ENCODE data around the gene ZNF605. TPM values are rescaled to one million over a fixed set of nuclear protein-coding genes. Genes with fewer than 3 reads are reported as not detected.

ZNF605 gene
- total and polyA plus RNA-seq, 10 of the 15 experiments (the other 5 are each of a cell fraction or from before 2014, with no cell fraction given) = 0.95 to 4.8 (median 2.5) TPM

DNA sequence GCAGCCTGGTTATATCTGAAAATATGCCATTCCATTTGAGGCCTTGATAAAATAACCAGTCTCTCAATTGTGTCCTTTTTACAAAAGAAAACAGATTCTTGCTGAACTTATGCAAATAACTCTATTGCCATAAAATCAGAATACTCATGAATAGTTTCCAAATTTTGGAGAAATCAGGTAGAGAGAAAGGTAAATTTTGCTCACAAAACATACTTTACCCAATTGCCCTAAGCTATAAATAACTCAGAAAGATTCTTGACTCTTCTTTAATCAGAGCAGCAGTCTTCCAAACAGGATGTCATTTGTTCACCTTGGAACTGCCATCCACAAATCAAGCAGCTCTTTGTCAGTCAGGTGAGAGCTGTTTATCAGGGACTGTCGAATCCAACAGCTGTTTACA is 42.6 kb upstream of the ZNF605 start:
- FAIRE-seq (no peak), ATAC-seq (no peak), DNase-seq (ENCODE audit: low read depth, low spot score) (no peak)
- in situ Hi-C loops (cut with MboI) (no loop called here), intact Hi-C loops (cut with micrococcal nuclease; ENCODE audit: unreplicated experiment) (no loop called here)
- Histone ChIP-seq H4K20me1 (ENCODE audit: control insufficient read depth, insufficient read depth) (no peaks in the 10 kb centered on the region), H2AFZ (ENCODE audit: control insufficient read depth, low read depth, low read length) (no peak overlapping the region), H3K9ac (ENCODE audit: control insufficient read depth, insufficient read depth, low read length) (no peak overlapping the region), H3K36me3 (ENCODE audit: control insufficient read depth in 2 of 2, insufficient read depth in 2 of 2, low read length in 1 of 2) (peaks cover 4 to 12% of the 10 kb centered on the region in 2 experiments; a peak in 2 of 4 replicates), H3K27ac (ENCODE audit: control insufficient read depth, insufficient read depth) (no peak overlapping the region), H3K4me1 (ENCODE audit: control insufficient read depth, insufficient read depth, low read length) (no peaks in the 10 kb centered on the region), H3K79me2 (ENCODE audit: control insufficient read depth, insufficient read depth, low read length) (peaks cover 2% of the 10 kb centered on the region), H3K4me2 (ENCODE audit: control insufficient read depth, insufficient read depth) (no peak overlapping the region), H3K9me3 (replicated peaks; ENCODE audit: control insufficient read depth, insufficient read depth, low read length) (peaks cover 46% of the 10 kb centered on the region), H3K4me3 (no peak overlapping the region), H3K27me3 (replicated peaks in 1 of 2; ENCODE audit: control insufficient read depth in 2 of 2, insufficient read depth in 2 of 2, low read length in 1 of 2) (no peaks in the 10 kb centered on the region)
- ChIA-PET RAD21 (ENCODE audit: unreplicated experiment) (no interaction called here), POLR2A (no interaction called here), CTCF (interaction anchor here (0.6 to 1.2 kb wide), 3 partner anchors 11 to 134 kb away, joined by 3 to 4 read pairs (median 3); no protein-coding TSS in a partner anchor), SMC1A (ENCODE audit: uncharacterized antibody, unreplicated experiment) (no interaction called here)
- 48% methylated on average over 1 of the region's 1 CpG for WGBS (ENCODE audit: insufficient coverage, insufficient replicate concordance, low lambda C conversion rate, missing lambda C conversion rate)
- BruUV-seq (replicated peaks) = no TSS peak
- TF ChIP-seq ZBED1 (IDR thresholded peaks at IDR 0.05; ENCODE audit: borderline replicate concordance) (no peak), SIN3A (IDR thresholded peaks at IDR 0.05; ENCODE audit: low read depth, low read length) (no peak), CBFB (IDR thresholded peaks at IDR 0.05; ENCODE audit: low read depth) (no peak), SMAD5 (IDR thresholded peaks at IDR 0.05; ENCODE audit: low read depth) (no peak), PAX5 (IDR thresholded peaks at IDR 0.05; ENCODE audit: borderline replicate concordance, low read depth, low read length) (no peak)
- TF ChIP-seq, protein P1, sequence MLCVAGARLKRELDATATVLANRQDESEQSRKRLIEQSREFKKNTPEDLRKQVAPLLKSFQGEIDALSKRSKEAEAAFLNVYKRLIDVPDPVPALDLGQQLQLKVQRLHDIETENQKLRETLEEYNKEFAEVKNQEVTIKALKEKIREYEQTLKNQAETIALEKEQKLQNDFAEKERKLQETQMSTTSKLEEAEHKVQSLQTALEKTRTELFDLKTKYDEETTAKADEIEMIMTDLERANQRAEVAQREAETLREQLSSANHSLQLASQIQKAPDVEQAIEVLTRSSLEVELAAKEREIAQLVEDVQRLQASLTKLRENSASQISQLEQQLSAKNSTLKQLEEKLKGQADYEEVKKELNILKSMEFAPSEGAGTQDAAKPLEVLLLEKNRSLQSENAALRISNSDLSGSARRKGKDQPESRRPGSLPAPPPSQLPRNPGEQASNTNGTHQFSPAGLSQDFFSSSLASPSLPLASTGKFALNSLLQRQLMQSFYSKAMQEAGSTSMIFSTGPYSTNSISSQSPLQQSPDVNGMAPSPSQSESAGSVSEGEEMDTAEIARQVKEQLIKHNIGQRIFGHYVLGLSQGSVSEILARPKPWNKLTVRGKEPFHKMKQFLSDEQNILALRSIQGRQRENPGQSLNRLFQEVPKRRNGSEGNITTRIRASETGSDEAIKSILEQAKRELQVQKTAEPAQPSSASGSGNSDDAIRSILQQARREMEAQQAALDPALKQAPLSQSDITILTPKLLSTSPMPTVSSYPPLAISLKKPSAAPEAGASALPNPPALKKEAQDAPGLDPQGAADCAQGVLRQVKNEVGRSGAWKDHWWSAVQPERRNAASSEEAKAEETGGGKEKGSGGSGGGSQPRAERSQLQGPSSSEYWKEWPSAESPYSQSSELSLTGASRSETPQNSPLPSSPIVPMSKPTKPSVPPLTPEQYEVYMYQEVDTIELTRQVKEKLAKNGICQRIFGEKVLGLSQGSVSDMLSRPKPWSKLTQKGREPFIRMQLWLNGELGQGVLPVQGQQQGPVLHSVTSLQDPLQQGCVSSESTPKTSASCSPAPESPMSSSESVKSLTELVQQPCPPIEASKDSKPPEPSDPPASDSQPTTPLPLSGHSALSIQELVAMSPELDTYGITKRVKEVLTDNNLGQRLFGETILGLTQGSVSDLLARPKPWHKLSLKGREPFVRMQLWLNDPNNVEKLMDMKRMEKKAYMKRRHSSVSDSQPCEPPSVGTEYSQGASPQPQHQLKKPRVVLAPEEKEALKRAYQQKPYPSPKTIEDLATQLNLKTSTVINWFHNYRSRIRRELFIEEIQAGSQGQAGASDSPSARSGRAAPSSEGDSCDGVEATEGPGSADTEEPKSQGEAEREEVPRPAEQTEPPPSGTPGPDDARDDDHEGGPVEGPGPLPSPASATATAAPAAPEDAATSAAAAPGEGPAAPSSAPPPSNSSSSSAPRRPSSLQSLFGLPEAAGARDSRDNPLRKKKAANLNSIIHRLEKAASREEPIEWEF (IDR thresholded peaks at IDR 0.05; ENCODE audit: insufficient replicate concordance, low read depth, low read length) = no peak
- TF ChIP-seq, protein P2, sequence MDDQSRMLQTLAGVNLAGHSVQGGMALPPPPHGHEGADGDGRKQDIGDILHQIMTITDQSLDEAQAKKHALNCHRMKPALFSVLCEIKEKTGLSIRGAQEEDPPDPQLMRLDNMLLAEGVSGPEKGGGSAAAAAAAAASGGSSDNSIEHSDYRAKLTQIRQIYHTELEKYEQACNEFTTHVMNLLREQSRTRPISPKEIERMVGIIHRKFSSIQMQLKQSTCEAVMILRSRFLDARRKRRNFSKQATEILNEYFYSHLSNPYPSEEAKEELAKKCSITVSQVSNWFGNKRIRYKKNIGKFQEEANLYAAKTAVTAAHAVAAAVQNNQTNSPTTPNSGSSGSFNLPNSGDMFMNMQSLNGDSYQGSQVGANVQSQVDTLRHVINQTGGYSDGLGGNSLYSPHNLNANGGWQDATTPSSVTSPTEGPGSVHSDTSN (IDR thresholded peaks at IDR 0.05; ENCODE audit: insufficient replicate concordance, low read depth, low read length) = no peak

All from GM12878 (cell line).